GM10266 (cell line): ENCODE measurements around the gene ADH1A.

Source experiments
- DNase-seq: peaks from one replicate; pipeline ENCODE4 v3.0.0; 2012; ENCODE audit errors: extremely low spot score
- CTCF ChIP-seq: IDR thresholded peaks from 2 replicates; pipeline ENCODE4 v1.5.1; 2012; ENCODE audit warnings: mild to moderate bottlenecking, low read depth; ENCODE audit not compliant: control insufficient read depth, insufficient read depth; ENCODE audit errors: missing control alignments

The ADH1A gene

DNA sequence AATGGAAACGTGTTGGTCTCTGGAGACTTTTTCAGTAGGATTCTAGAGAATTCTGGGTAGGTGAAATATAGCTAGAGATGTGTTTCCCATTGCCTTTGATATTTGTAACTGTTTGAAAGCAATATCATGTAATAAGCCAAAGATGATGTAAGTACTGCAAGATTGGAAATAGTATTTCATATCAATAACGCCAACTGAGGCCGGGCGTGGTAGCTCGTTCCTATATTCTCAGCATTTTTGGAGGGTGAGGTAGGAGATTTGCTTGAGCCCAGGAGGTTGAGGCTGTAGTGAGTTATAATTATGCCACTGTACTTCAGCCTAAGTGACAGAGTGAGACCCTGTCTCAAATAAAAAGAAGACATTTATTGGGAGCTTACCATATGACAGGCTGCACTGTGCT, 9.5 kb downstream of the ADH1A start:
- TF ChIP-seq CTCF: no peak
- DNase-seq: no peak

GRCh38 chr4:99276417-99276816, 14.4 kb downstream of the ADH1A start:
- no peak for TF ChIP-seq CTCF
- no peak for DNase-seq

DNA sequence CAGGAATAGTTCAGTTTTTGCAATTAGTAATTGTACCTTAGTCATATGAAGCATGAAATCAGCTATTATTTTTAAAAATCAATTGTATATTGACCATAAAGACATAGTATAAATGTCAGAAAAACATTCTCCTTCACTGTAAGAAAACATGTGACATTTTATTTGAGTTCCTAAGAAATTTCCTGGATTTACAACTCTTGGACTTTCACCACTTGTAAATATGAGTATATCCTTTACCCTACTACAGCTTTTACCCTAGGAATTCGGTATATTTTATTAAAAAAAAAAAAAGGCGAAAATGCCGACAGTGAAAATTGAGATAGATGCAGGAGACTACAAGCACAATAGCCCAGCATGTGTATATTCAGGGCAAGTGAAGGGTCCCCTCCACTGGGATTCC, 14.9 kb downstream of the ADH1A start:
- no peak for TF ChIP-seq CTCF
- no peak for DNase-seq

DNA sequence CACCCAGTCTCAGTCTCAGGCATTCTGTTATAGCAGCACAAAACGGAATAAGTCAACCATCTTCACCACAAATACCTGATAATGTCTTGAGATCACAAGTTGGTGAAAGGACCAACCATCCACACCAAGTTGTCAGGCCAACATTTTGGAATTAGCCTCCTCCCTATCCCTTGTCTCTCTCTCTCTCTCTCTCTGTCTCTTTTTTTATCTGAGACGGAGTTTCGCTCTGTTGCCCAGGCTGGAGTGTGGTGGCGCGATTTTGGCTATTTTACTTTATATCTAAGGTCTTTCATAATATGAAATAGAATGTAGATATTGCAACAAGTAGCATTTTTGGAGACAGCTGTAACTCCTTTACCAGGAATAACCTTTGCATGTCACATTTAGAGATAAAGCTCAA, 15.7 kb downstream of the ADH1A start:
- no peak for DNase-seq
- TF ChIP-seq CTCF: no peak

GRCh38 chr4:99273704-99274103, 17.1 kb downstream of the ADH1A start:
- TF ChIP-seq CTCF: no peak
- DNase-seq: no peak

- DNase-seq: no peak
Observed at GRCh38 chr4:99264927-99265326, 25.9 kb downstream of the ADH1A start.

DNA sequence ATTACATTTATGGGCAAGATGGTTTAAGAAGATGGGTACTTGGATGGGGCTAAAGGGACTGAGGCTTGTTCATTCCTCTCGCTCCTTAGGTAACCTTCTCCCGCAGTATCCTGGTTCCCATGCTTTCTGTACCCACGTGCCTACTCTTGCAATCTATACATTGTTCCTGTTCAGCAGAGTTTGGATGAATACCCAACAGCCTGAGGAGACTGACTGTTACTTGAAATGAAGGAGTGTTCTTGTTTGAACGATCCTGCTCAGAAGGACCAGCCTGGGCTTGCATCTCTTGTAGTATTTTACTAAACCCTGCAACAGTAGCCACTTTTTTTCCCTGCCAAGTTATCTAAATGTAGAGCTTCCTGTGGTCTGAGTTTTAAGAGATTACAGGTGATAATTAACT, 38.0 kb downstream of the ADH1A start:
- DNase-seq: no peak
- TF ChIP-seq CTCF: no peak

More at GRCh38 chr4:99264927-99265326, 25.9 kb downstream of the ADH1A start:
- TF ChIP-seq CTCF: no peak
